Stimulated activated naive CD4-positive, alpha-beta T cell (primary cell): Measurements from ENCODE around the gene CA12.

Experiments used
- DNase-seq, 6 experiments: peaks; one replicate each; lab custom pipeline; 2025; lab: John Stamatoyannopoulos, UW

CA12 gene

GRCh38 chr15:63401714-63402497 is 20.3 kb upstream of the CA12 start:
- DNase-seq = no peak

- no peak for DNase-seq
These were observed 19.4 kb upstream of the CA12 start for GRCh38 chr15:63401078-63401477.

DNA sequence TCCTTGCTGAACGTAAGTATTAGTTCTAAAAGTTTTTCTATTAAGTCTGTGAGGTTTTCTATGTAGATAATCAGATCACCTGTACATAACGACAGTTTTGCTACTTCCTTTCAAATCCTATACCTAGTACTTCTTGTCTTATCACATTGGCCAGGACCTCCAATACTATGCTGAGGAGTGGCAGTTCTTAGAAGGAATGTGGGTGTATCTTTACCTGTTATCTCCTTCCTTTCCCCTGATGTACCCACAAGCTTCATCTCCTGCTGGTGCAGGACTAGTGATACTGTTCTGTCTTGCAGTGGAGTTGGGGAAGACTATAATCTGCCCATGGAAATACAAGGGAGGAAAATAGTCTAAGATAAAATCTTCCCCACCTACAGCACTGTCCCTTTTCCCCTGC is 16.8 kb upstream of the CA12 start:
- no peak for DNase-seq

- DNase-seq = no peak
These were observed 14.7 kb upstream of the CA12 start for GRCh38 chr15:63396152-63396928.

DNA sequence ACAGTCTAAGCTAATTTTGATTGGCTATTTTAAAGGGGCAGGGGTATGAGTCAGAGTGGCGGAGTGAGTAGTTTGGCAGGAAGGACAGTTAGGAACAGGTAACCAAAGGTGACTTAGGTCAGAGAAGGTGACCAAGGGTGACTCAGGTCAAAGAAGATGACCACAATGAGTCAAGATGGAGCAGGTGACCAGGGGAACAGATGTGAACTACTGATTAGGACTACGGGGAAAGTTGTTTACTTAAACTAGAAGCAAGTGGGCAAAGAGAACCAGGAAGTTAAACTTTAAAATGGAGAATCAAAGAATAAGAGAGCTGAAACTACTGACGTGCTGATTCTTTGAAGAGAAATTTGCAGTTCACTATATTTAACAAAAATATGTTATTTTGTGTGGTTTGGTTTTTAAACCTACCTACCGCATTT is 14.1 kb upstream of the CA12 start:
- DNase-seq = no peak

- peak in 3 of 6 experiments; percentile 18 to 35 (median 21) for DNase-seq
These were observed 10.8 kb upstream of the CA12 start for GRCh38 chr15:63392361-63393009.

- DNase-seq = no peak
These were observed 10.2 kb upstream of the CA12 start for GRCh38 chr15:63391669-63392360.

DNA sequence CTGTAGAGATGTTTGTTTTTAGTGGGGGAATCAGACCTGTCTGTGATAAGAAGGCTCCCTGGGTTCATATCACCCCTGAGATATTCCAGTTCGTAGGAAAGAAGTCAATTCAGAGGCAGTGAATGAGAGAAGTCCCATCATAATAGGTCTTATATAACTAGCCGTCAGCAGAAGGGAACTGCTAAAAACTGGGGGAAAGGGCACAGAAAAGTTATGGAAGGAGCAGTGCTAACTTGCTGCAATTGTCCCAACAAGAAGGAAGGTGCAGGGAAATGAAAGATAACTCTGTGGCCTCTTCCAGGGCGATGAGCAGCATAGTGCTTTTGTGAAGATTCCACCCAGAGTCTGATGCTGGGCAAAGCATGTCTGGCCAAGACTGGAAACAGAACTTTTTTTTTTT is 9.0 kb upstream of the CA12 start:
- DNase-seq = no peak

- DNase-seq = peak in 1 of 6 experiments; percentile 35
These were observed 8.4 kb upstream of the CA12 start for GRCh38 chr15:63389902-63390670.

- no peak for DNase-seq
These were observed 6.9 kb upstream of the CA12 start for GRCh38 chr15:63388511-63388910.

GRCh38 chr15:63387748-63388493 is 6.3 kb upstream of the CA12 start:
- no peak for DNase-seq

GRCh38 chr15:63385911-63386531 is 4.4 kb upstream of the CA12 start:
- no peak for DNase-seq

- no peak for DNase-seq
These were observed 3.3 kb upstream of the CA12 start for GRCh38 chr15:63384906-63385305.

DNA sequence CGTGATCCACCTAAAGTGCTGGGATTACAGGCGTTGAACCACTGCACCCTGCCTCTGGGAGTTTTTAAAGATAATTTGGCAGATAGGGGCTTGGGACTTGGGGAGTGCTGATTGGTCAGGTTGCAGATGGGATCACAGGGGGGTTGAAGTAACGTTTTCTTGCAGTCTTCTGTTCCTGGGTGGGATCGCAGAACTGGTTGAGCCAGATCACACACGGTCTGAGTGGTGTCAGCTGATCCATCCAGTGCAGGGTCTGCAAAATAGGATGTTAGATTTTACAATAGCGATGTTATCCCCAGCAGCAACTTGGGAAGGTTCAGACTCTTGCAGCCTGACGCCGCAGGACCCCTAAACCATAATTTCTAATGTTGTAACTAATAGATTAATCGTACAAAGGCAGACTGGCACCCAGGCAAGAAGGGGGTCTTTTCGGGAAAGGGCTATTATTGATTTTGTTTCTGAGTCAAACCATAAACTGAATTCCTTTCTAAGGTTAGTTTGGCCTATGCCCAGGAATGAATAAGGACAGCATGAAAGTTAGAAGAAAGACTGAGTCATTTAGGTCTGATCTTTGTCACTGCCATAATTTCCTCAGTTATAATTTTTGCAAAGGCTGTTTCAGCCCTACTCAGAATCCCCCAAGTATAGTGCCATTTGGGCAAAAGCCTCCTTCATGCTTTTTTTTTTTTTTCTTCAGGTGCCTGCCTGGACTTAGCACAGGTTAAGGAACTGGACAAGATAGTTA is 1.5 kb upstream of the CA12 start:
- DNase-seq = no peak

GRCh38 chr15:63380808-63381282 is 801 bp downstream of the CA12 start:
- no peak for DNase-seq

DNA sequence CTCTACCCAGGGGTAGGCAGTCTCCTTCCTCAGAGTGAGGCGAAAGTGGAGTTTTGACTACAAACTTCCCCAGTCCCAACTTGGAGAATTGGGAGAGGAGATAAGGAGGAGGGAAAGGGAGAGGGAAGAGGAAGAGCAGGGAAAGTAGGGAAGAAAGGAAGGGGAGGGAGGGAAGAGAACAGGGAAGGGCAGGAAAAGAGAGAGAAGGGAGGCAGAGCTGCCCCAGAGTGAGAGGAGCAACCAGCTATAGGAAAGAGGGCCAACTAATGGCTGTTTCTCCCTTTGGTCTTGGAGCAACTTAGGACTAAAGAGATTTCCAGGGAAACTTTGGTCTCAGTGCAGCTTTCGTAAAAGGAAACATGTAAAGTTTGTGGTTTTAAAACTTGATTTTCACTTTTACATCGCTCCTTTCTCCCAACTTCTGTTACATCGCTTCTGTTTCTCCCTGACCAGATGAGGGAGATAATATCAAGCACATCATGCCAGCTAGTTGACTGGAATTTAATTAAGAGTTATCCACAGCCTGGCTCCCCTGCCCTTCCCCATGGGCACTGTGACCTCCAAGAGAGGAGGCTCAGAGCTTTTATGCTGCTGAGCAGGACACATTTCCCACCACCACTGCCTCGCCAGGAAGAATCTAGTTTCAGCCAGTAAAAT is 1.4 kb downstream of the CA12 start:
- DNase-seq = no peak

- DNase-seq = no peak
These were observed 2.0 kb downstream of the CA12 start for GRCh38 chr15:63379492-63380150.

DNA sequence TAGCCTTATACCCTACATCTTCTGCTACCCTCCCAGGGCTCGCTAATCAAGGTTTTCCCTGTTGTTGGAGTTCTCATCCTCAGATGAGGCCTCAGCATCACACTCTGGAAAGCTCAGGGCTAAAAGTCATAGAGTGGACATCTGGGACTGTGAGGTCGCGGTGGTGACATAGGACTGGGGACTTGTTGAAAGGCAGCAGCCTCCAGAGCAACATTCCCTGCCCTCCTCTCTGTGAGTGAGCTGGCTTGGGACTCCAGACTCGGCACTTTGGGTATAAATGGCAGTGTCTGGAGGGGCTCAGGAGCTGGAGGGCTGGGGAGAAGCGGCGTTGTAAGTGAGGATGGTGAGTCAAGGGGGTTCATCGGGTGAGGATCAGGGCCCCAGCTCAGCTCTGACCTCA is 2.7 kb downstream of the CA12 start:
- DNase-seq = no peak
